Stimulated activated CD4-positive, alpha-beta T cell treated with anti-CD3 and anti-CD28 coated beads, Interleukin-15, amount 100 ng/mL, for 1 hour (primary cell): ENCODE results near the gene CTAGE6.
"Not testable (repeated sequence)": the region's sequence is repeated elsewhere in the genome, so short reads cannot be mapped to it uniquely, and the experiment has no call there.

Source experiments
- DNase-seq, 2 donors: peaks; one replicate each; pipeline ENCODE4 v3.0.0-alpha.2; 2020; ENCODE audit warnings: low read depth in 1 of 2, low spot score in 1 of 2

CTAGE6 gene

DNA sequence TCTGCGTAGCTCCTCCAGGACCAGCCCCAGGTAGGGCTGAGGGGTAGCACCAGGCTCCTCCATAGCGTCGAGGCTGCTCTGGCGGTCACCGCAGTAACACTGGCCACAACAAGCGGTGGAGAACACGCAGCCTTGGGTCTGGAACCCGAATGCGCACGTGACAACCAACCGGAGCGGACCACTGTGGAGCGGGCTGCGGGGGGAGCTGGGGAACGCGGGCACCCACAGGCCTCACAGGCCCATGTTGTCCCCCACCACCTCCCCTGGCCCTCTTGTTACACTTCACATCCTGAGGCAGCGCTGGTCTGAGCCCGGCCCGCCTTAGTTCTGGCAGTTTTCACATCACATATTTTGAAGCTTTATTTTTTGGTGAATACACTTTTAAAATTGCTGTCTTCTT is at the start of gene CTAGE6:
CTAGE6 (minus strand) TSS at position 101 of the 400 bp plus-strand sequence; CDS start at position 63, 38 bp downstream.
- not testable (repeated sequence) for DNase-seq

GRCh38 chr7:143806664-143807071 is 49.2 kb upstream of the CTAGE6 start:
- not testable (repeated sequence) for DNase-seq

DNA sequence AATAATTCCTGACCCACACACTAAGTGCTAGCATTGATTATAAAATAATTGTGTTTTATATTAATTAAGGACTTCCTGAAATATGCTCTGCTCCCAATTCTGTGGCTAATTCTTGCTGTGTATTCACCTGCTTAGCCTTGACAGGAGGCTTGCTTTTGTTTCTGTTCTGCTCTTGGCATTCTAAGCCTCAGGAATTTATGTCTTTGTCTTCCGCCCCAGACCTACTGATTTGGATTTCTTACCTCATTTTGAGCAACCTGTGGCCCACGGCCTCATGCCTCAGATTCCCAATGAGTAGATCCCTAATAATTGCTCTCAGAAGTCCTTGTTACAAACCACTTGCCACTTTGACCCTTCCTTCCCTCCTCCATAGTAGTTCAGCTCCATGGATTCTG is 40.4 kb upstream of the CTAGE6 start:
- not testable (repeated sequence) for DNase-seq

DNA sequence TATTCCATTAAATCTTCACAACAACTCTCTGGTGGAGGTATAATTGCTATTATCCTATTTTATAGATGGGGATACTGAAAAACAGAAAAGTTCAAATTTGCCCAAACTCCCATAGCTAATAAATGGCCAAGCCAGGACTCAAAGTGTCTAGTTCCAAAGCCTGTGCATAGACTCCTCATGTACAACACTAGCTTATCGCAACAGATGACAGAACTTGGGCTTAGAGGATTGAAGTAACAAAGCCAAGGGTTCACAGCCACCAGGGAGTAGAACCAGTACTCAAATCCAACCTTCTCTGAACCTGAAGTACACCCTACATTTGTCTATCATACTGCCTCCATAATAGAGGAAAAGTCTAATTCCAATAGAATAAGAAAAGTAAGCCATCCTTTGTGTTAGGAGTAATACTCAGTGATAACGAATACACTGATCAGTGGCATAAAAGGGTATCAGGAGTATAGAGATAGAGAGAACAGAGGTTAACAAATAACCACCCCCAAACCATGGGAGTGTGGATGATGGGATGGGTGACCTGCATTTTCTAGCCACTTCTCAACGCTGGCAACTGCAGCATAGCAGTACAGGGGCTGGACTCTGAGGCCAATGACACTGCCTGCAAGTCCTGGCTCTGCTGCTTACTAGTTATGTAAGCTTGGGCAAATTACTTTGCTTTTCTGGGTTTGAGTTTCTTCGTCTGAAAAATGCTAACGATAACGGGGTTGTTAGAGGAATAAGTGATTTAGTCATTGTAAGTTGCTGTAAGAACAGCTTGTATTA is 39.8 kb upstream of the CTAGE6 start:
- not testable (repeated sequence) for DNase-seq

- DNase-seq, result not testable (repeated sequence)
These were observed 38.2 kb upstream of the CTAGE6 start for GRCh38 chr7:143795653-143796052.

- not testable (repeated sequence) for DNase-seq
These were observed 35.1 kb upstream of the CTAGE6 start for GRCh38 chr7:143792633-143793032.

DNA sequence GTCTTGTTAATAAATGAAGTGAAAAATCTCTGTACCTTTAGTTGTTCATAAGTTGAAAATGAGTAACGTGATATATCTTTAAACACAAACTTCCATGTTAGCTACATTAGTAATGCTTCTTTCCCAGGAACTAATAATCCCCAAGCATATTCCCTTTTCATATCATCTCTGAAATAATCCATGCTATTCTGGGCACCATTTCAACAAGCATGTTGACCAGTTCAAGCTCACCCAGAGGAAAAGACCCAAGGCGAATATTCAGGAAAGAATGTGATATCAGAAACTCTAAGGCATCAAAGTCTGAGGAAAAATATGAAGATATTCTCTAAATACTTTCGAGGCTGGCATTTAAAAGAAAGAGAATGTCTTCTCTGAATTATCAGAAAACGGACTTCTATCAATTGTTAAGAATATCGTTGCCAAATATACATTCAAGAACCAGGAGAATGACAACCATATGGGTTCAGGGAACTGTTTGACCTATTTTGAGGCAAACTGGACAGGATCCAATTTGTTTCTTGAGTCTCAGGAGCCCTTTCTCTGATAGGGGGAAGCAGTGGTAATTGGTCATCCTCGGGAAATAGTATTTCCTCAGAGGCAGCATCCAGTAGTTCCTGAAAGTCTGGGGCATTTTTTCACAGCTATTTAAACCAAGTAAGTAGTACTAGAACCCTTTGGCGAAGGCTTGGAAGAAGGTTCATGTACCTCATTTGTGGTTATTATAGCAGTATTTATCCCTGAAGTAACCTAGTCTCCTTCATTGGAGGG is 28.1 kb upstream of the CTAGE6 start:
- DNase-seq, result not testable (repeated sequence)

GRCh38 chr7:143779591-143779990 is 22.1 kb upstream of the CTAGE6 start:
- DNase-seq, result not testable (repeated sequence)

GRCh38 chr7:143772738-143773468 is 15.4 kb upstream of the CTAGE6 start:
- not testable (repeated sequence) for DNase-seq

- not testable (repeated sequence) for DNase-seq
These were observed 10.0 kb upstream of the CTAGE6 start for GRCh38 chr7:143767531-143767930.

DNA sequence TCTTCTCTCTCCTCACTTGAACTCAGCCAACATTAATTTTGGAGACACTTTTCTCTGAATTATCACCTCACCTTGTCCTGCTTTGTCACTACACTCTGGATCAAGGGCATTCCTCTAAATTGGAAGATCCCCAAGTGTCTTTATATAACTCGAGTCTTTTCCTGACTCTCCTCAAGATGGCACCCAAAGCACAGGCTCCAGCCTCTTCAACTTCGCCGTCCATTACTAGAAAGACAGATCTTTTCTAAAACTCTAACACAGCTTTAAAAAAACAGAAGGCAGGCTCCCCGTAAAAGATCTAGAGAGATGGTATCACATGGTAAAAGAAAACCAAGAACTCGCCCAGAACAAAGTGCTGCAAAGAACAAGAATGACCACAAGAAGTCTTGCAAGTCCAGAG is 8.2 kb upstream of the CTAGE6 start:
- DNase-seq, result not testable (repeated sequence)

DNA sequence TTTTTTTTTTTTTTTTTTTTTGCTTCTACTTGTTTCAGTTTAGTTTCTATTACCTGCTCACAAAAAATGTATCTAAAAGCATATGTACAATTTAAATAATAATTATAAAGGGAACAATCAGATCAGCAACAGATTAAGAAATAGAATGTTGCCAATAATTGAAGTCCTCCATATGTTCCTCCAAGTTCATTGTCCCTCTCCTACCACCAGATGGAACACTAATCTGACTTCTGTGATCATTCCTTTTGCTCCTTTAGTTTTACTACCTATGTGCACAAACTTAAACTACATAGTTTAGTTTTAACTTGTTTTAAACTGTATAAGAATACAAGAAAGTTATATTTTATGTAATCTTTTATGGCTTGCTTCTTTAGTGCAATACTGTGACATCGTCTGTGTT is 5.6 kb upstream of the CTAGE6 start:
- not testable (repeated sequence) for DNase-seq

DNA sequence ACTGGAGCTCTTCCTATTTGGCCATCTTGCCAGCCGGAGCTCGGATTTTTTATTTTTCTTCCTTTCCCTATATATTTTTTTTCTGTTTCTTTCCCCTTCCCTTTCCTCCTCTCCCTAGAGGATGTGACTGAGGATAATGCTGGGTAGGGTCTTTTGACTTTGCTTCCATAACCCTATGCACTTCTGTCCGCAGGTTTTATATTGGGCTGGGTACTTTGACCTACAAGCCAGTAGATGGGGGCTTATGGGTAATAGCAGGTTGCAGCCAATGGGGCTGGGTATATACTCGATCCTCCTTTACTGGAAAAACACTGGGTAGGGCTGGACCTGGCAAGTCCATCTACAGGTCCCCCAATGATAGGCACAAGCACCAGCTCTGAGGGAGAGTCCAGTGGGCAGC is 12.2 kb downstream of the CTAGE6 start:
- DNase-seq, result not testable (repeated sequence)

DNA sequence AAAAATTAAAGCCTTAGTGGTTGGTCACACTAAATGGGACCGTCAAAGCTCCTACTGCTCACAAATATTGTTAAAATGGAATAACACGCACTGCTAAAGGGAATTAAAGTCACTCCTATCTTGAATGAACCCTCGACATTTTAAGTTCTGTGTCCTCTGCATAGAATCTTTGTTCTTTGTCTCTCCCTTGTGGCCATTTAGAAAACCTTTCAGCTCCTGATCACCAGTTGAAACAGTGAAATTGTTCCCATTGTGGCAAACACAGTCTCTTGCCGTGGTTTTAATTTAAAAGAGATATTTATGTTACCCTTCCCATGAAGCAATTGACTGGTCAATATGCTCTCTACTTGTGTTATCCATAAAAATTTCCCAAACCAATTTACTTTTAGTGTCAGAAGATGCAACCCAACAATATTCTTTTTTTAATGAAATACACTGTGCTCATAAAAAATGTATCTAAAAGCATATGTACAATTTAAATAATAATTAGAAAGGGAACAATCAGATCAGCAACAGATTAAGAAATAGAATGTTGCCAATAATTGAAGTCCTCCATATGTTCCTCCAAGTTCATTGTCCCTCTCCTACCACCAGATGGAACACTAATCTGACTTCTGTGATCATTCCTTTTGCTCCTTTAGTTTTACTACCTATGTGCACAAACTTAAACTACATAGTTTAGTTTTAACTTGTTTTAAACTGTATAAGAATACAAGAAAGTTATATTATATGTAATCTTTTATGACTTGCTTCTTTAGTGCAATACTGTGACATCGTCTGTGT is 20.3 kb downstream of the CTAGE6 start:
- not testable (repeated sequence) for DNase-seq

DNA sequence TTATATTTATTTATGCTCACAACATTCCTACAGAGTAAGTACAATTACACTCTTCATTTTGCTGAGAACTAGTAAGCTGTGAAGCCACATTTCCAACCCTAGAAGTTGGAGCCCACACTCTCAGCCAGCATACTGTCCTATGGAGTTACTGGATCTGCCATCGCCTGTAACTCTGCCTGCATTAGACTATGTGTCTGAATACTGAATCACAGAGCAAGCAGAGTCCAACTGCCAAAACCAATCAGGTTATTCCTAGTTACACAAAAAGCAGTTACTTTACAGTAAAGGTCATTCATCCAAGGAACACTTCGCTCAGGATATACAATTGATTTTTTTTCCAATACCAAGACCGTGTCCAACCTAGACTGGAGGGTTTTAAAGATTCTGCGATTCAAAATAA is 21.5 kb downstream of the CTAGE6 start:
- no peak for DNase-seq

- DNase-seq, result no peak
These were observed 23.6 kb downstream of the CTAGE6 start for GRCh38 chr7:143733876-143734275.

DNA sequence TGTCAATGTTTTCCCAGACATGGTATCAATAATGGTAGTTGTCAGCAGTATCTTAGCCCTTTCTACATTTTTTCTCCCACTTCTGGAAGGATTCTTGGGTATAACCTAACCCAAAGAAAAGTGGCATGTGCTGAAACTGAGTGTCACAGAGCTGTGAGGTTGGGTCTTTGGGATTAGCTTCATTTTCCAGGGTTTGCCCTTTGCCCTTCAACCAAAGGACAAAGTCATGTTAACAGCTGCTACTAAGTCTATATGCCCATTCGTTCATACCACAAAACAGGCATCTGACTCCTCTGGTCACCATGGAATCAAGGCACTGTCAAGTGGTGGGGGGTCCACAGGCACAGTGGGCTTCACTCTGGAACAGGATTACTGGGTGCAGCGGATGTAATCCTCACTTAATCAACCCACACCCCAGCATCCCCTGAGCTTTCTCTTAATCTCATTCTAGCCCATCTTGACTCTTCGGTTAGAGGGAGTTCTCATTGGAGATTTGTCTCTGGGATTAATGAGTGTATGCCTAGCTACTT is 29.1 kb downstream of the CTAGE6 start:
- DNase-seq, result no peak

DNA sequence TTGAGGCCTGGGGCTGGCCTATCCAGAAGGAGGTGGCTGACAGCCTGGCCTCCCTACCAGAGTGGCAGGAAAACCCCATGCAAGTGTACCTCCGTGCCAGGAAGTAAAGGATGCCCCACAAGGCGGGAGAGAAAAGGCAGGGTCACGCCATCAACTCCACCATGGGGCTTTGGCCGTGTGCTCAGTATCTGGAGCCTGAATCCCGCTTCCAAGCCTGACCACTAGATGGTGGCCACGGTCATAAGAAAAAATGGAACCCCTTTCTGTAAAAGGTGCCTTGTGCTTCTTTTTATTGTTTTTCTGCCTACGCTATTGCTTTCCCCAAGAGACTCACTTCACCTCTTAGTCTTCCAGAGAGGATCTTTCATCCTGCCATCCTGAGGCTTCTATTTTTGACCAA is 29.9 kb downstream of the CTAGE6 start:
- DNase-seq, result not testable (repeated sequence)

DNA sequence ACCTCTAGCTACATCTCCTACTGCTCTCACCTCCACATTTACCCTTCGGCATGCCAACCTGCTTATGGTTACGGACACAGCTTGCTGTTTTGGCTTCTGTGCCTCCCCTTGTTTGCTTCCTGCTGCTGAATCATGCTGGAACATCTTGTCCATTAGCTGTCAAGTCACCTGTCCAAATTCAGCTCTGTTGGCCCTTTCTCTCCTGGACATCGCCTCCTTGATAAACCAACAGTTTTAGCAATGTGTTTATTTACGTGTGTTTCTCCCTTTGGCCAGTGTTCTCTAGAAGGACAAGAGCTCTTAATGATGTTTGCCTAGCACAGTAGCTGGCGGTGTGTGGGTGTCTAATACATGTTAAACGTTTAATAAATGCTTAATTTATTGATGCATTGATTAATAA is 31.4 kb downstream of the CTAGE6 start:
- not testable (repeated sequence) for DNase-seq

DNA sequence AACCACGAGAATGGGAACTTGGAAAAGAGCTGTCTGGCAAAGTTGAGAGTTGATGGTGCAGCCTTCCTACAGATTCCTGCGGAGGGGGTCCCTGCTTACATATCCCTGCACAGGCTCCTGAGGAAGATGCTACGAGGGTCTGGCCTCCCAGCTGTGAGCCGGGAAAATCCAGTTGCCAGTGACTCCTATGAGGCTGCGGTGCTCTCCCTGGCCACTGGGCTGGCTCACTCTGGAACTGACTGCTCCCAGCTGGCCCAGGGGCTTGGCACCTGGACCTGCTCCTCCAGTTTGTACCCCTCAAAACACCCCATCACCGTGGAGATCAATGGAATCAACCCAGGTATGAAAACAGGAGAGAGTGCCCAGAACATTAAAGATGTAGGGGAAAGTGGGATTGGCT is 37.2 kb downstream of the CTAGE6 start:
- not testable (repeated sequence) for DNase-seq
